SU-DHL-6 (cell line): Measurements from ENCODE around the gene KIF16B.

ENCODE experiments used
- CTCF ChIP-seq: fragments of 200-600 bp; sonication (generic); IDR thresholded peaks from one replicate; pipeline ENCODE4 v1.5.1; 2017; ENCODE audit warnings: antibody characterized with exemption, mild to moderate bottlenecking, low read length, moderate library complexity; ENCODE audit not compliant: insufficient read depth, poor library complexity, severe bottlenecking
- EZH2phosphoT487 ChIP-seq: fragments of 200-600 bp; sonication (generic), shearing (Covaris generic); conservative IDR thresholded peaks from 2 replicates; pipeline ENCODE4 v1.6.1; 2018; ENCODE audit warnings: mild to moderate bottlenecking, antibody characterized with exemption, low read length, moderate library complexity, mixed read lengths

- TF ChIP-seq CTCF (no peak), EZH2phosphoT487 (no peak)
These were observed 34.4 kb upstream of the KIF16B start for GRCh38 chr20:16607364-16608276.
